ENCODE measurements around the gene F10. TPM values are rescaled to one million over a fixed set of nuclear protein-coding genes. Genes with fewer than 3 reads are reported as not detected.

F10 gene
- total and polyA plus RNA-seq, 2 experiments from 2014 or later: 0.76 to 1.6 TPM

GRCh38 chr13:113106711-113107351, 15.8 kb upstream of the F10 start:
- TF ChIP-seq NANOG (IDR thresholded peaks at IDR 0.05; ENCODE audit: borderline replicate concordance) (no peak), REST (IDR thresholded peaks at IDR 0.05; ENCODE audit: unreplicated experiment) (no peak), EZH2phosphoT487 (IDR thresholded peaks at IDR 0.05; ENCODE audit: unreplicated experiment) (no peak), CREB1 (CRISPR knock-in tag; IDR thresholded peaks at IDR 0.05; ENCODE audit: low read depth) (no peak), POLR2AphosphoS5 (IDR thresholded peaks at IDR 0.05; ENCODE audit: low read depth) (no peak), STAT1 (IDR thresholded peaks at IDR 0.05; ENCODE audit: unreplicated experiment) (no peak), ZNF462 (CRISPR knock-in tag; IDR thresholded peaks at IDR 0.05) (no peak), ZNF114 (CRISPR knock-in tag; IDR thresholded peaks at IDR 0.05) (no peak), EZH2 (IDR thresholded peaks at IDR 0.05; ENCODE audit: low read depth, unreplicated experiment) (no peak), CTCF (conservative IDR thresholded peaks at IDR 0.05; ENCODE audit: low read depth in 2 of 2) (no peak), ZNF331 (CRISPR knock-in tag; IDR thresholded peaks at IDR 0.05; ENCODE audit: low read depth) (no peak), JUNB (IDR thresholded peaks at IDR 0.05; ENCODE audit: unreplicated experiment) (no peak), ETS1 (IDR thresholded peaks at IDR 0.05) (no peak)
- Histone ChIP-seq H2AFZ (no peak overlapping the region), H3K4me3 (no peak overlapping the region), H3K9me2 (ENCODE audit: insufficient read depth) (no peaks in the 10 kb centered on the region), H3K4me1 (ENCODE audit: insufficient read depth) (peaks cover 4% of the 10 kb centered on the region; the same call in 1 of the 2 replicates), H3K27me3 (ENCODE audit: insufficient read depth) (peaks cover 26% of the 10 kb centered on the region), H3K4me2 (no peak overlapping the region), H3K27ac (ENCODE audit: low read depth) (no peak overlapping the region), H3K79me2 (replicated peaks; ENCODE audit: insufficient read depth) (no peaks in the 10 kb centered on the region), H3F3A (replicated peaks; ENCODE audit: low read depth) (no peaks in the 10 kb centered on the region), H3K36me3 (ENCODE audit: insufficient read depth) (no peaks in the 10 kb centered on the region), H4K20me1 (replicated peaks; ENCODE audit: insufficient read depth) (no peaks in the 10 kb centered on the region)
- Mint-ChIP-seq H3K4me3 (no peak overlapping the region), H3K27ac (no peak overlapping the region), H3K27me3 (ENCODE audit: insufficient read depth, low read depth, poor library complexity) (peaks cover 24% of the 10 kb centered on the region), H3K9me3 (peaks cover 7% of the 10 kb centered on the region; the same call in 2 of the 3 replicates), H3K4me1 (peaks cover 9% of the 10 kb centered on the region; the same call in 2 of the 3 replicates), H3K36me3 (ENCODE audit: low read depth) (peaks cover 4% of the 10 kb centered on the region; the same call in 2 of the 3 replicates)
- DNase-seq (ENCODE audit: low spot score) (no peak), ATAC-seq (no peak)

Measured in GM23338 (cell line).